OCI-LY3 (cell line): ENCODE data around the gene AIG1.

ENCODE experiments used
- H2AFZ ChIP-seq: fragments of 200-600, 300-600 bp; shearing (Covaris generic); 2 replicates; pipeline ENCODE4 v1.6.0; 2014; ENCODE audit warnings: antibody characterized with exemption, low read depth, low read length
- H3K27ac ChIP-seq: fragments of 200-600, 300-600 bp; sonication (generic); 2 replicates; pipeline ENCODE4 v1.5.1; 2014; ENCODE audit warnings: mild to moderate bottlenecking, low read length, moderate library complexity, mixed read lengths
- H3K27me3 ChIP-seq: fragments of 200-600, 300-600 bp; sonication (generic); 2 replicates; pipeline ENCODE4 v1.6.1; 2014; ENCODE audit warnings: low read depth, low read length, mixed read lengths
- H3K36me3 ChIP-seq: fragments of 200-600, 300-600 bp; sonication (generic); replicated peaks from 2 replicates; pipeline ENCODE3; 2014; ENCODE audit warnings: low read depth, low read length, mixed read lengths
- H3K4me1 ChIP-seq: fragments of 300-600, 200-600 bp; sonication (generic); 2 replicates; pipeline ENCODE4 v1.6.1; 2014; ENCODE audit warnings: low read length, mixed read lengths
- H3K4me2 ChIP-seq: fragments of 200-600, 300-600 bp; sonication (generic); 2 replicates; pipeline ENCODE4 v1.6.1; 2014; ENCODE audit warnings: low read length, mixed read lengths
- H3K4me3 ChIP-seq: fragments of 300-600, 200-600 bp; sonication (generic); 2 replicates; pipeline ENCODE4 v1.5.1; 2014; ENCODE audit warnings: antibody characterized with exemption, mild to moderate bottlenecking, low read length, moderate library complexity
- H3K79me2 ChIP-seq: fragments of 300-600, 200-600 bp; shearing (Covaris generic); 2 replicates; pipeline ENCODE4 v1.6.1; 2014; ENCODE audit warnings: mild to moderate bottlenecking, low read length, mixed read lengths
- H3K9ac ChIP-seq: fragments of 300-600, 200-600 bp; shearing (Covaris generic); 2 replicates; pipeline ENCODE4 v1.6.0; 2014; ENCODE audit warnings: mild to moderate bottlenecking, low read length, moderate library complexity
- H3K9me3 ChIP-seq: fragments of 200-600, 300-600 bp; shearing (Covaris generic); 2 replicates; pipeline ENCODE4 v1.6.1; 2014; ENCODE audit warnings: low read length, mixed read lengths; ENCODE audit not compliant: insufficient read depth
- H4K20me1 ChIP-seq: fragments of 200-600, 300-600 bp; sonication (generic); 2 replicates; pipeline ENCODE4 v1.6.1; 2016; ENCODE audit warnings: low read length, mixed read lengths; ENCODE audit not compliant: insufficient read depth
- EZH2phosphoT487 ChIP-seq: fragments of 200-600 bp; shearing (Covaris generic); IDR thresholded peaks from 2 replicates; pipeline ENCODE4 v1.6.1; 2018; ENCODE audit warnings: antibody characterized with exemption, mixed run types, low read depth
- TF ChIP-seq, protein P1 (sequence below): fragments of 200-600, 300-600 bp; sonication (generic); IDR thresholded peaks from 2 replicates; pipeline ENCODE4 v1.5.1; 2014; ENCODE audit warnings: antibody characterized with exemption, low read length, low read depth

Gene AIG1

DNA sequence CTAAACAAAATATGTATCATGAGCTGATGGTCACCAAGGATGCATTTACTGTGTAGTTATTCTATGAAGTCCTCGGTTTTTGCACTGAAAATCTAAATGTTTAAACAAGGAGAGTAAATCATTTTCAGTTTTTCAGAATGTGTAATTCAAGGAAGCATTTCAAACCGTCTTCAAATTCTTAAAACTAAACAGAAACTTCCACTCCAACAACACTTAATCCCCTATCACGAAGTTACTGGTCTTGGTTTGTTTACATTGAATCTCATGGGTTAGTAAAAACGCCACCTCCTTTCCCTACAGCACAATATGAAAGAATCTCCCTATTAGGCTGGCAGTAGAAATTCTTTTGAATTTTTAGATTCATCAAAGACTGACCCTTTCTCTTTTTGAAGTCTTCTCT, 192.9 kb downstream of the AIG1 start:
- H3K27me3 ChIP-seq: no peaks in the 10 kb centered on the region
- no peak overlapping the region for H3K4me3 ChIP-seq
- H3K9ac ChIP-seq: no peak overlapping the region
- no peaks in the 10 kb centered on the region for H3K79me2 ChIP-seq
- no peaks in the 10 kb centered on the region for H3K36me3 ChIP-seq
- H4K20me1 ChIP-seq: no peaks in the 10 kb centered on the region
- no peak overlapping the region for H3K4me2 ChIP-seq
- no peak for TF ChIP-seq EZH2phosphoT487
- TF ChIP-seq, protein P1, sequence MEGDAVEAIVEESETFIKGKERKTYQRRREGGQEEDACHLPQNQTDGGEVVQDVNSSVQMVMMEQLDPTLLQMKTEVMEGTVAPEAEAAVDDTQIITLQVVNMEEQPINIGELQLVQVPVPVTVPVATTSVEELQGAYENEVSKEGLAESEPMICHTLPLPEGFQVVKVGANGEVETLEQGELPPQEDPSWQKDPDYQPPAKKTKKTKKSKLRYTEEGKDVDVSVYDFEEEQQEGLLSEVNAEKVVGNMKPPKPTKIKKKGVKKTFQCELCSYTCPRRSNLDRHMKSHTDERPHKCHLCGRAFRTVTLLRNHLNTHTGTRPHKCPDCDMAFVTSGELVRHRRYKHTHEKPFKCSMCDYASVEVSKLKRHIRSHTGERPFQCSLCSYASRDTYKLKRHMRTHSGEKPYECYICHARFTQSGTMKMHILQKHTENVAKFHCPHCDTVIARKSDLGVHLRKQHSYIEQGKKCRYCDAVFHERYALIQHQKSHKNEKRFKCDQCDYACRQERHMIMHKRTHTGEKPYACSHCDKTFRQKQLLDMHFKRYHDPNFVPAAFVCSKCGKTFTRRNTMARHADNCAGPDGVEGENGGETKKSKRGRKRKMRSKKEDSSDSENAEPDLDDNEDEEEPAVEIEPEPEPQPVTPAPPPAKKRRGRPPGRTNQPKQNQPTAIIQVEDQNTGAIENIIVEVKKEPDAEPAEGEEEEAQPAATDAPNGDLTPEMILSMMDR: no peak
- H3K27ac ChIP-seq: no peak overlapping the region
- no peak overlapping the region for H2AFZ ChIP-seq
- H3K4me1 ChIP-seq: no peaks in the 10 kb centered on the region
- peaks cover 6% of the 10 kb centered on the region for H3K9me3 ChIP-seq

DNA sequence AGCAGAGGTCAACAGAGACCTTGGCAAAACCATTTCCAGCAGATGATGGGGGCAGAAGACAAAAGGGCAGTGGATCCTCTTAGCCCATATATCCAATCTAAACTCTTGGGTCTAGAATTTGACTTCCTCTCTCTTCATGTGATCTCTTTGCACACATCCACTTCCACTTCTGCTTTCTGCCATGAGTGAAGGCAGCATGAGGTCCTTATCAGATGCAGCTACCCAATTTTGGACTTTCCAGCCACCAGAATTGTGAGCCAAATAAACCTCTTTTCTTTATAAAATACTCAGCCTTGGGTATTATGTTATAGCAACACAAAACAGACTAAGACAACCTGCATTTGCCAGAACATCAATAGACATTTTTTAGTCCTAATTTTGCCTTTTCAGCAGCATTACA, 198.3 kb downstream of the AIG1 start:
- Histone ChIP-seq H3K9me3 (peaks cover 20% of the 10 kb centered on the region), H3K36me3 (peaks cover 11% of the 10 kb centered on the region), H2AFZ (no peak overlapping the region), H3K4me3 (no peak overlapping the region), H3K27ac (no peak overlapping the region), H3K79me2 (no peaks in the 10 kb centered on the region), H3K27me3 (no peaks in the 10 kb centered on the region), H3K4me2 (no peak overlapping the region), H3K4me1 (peaks cover 7% of the 10 kb centered on the region), H4K20me1 (no peaks in the 10 kb centered on the region), H3K9ac (no peak overlapping the region)
- no peak for TF ChIP-seq EZH2phosphoT487
- TF ChIP-seq, protein P1: no peak

DNA sequence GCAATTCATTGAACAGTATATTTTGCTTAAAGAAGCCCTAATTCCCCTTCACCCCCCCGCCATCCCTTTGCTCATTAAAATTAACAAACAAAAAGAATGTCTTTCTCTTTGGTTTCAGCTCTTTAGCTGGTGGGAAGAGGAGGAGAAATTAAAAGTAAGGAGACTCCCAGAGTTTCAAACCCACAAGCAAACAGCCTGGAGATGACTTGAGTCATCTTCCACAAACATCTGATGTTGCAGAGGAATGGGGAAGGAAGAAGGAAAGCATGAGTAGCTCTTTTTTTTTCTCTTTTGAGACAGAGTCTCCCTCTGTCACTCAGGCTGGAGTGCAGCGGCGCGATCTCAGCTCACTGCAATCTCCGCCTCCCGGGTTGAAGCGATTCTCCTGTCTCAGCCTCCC, 200.2 kb downstream of the AIG1 start:
- H3K27ac ChIP-seq: no peak overlapping the region
- H3K9me3 ChIP-seq: peaks cover 20% of the 10 kb centered on the region
- no peak overlapping the region for H3K9ac ChIP-seq
- H3K4me1 ChIP-seq: peaks cover 7% of the 10 kb centered on the region
- no peaks in the 10 kb centered on the region for H3K79me2 ChIP-seq
- no peaks in the 10 kb centered on the region for H4K20me1 ChIP-seq
- no peak overlapping the region for H2AFZ ChIP-seq
- no peaks in the 10 kb centered on the region for H3K27me3 ChIP-seq
- peaks cover 11% of the 10 kb centered on the region for H3K36me3 ChIP-seq
- H3K4me2 ChIP-seq: no peak overlapping the region
- TF ChIP-seq, protein P1: no peak
- TF ChIP-seq EZH2phosphoT487: no peak
- no peak overlapping the region for H3K4me3 ChIP-seq

DNA sequence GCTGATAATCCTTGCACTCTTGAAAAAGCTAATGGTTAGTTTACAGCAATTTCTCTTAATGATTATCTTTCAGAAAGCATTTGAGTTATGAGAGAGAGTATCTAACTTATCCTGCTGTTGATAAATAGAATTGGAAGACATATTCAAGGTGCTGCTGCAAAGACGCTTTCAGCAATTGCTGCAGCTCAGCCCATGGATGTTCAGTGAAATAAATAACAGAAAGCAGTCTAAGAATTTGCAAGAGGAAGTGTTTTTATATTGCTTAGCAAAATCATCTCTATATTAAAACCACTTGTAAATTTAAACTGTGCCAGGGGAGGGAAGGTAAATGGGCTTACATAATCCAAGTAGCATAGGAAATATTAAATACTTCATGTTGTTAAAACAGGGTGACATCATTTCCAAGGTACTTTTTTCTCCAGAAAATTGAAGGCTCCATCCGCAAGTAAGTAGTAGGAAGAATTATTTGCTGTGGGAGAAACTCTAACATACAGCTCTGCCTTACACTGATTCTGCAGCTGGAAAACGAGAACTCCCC, 201.3 kb downstream of the AIG1 start:
- H3K4me1 ChIP-seq: peaks cover 7% of the 10 kb centered on the region
- H3K4me2 ChIP-seq: no peak overlapping the region
- peaks cover 20% of the 10 kb centered on the region for H3K9me3 ChIP-seq
- H2AFZ ChIP-seq: no peak overlapping the region
- no peak overlapping the region for H3K9ac ChIP-seq
- peaks cover 11% of the 10 kb centered on the region for H3K36me3 ChIP-seq
- H3K79me2 ChIP-seq: no peaks in the 10 kb centered on the region
- H4K20me1 ChIP-seq: no peaks in the 10 kb centered on the region
- no peaks in the 10 kb centered on the region for H3K27me3 ChIP-seq
- H3K4me3 ChIP-seq: no peak overlapping the region
- H3K27ac ChIP-seq: no peak overlapping the region
- TF ChIP-seq, protein P1: no peak
- TF ChIP-seq EZH2phosphoT487: no peak
